Fibroblast of upper back skin (primary cell): ENCODE results near the gene HSD17B1.

Experiments used
- DNase-seq: peaks from one replicate; pipeline ENCODE4 v3.0.0-alpha.2; 2013

The HSD17B1 gene

GRCh38 chr17:42568341-42569111 lies 15.8 kb downstream of the HSD17B1 start:
- DNase-seq = no peak

- DNase-seq = no peak
Measured at GRCh38 chr17:42571435-42572225, 18.9 kb downstream of the HSD17B1 start.

DNA sequence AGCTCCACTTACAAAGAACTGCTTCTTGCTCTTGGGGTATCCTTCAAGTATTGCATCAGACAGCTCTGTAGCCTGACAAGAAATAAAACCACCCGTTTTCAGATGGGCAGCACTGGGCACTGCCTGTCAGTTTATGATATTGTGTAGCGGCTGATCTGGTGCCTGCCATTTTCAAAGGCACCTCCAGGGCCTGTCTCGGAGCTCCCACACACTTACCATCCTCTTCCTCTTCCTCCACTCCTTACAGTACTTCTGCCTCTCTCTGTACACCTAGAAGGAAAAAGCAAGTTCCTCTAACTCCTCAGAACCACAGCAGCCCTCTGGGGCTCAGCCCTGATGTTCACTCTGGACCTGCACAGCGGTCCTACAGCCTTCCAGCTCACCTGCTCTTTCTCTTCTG lies 20.4 kb downstream of the HSD17B1 start:
- no peak for DNase-seq

GRCh38 chr17:42574463-42574862 lies 21.7 kb downstream of the HSD17B1 start:
- DNase-seq = no peak

GRCh38 chr17:42577140-42577531 lies 24.4 kb downstream of the HSD17B1 start:
- DNase-seq = no peak

- peak; percentile 92 for DNase-seq
Measured at GRCh38 chr17:42577532-42578281, 25.0 kb downstream of the HSD17B1 start, which contains the start of gene PSMC3IP. Gene PSMC3IP, minus strand, starts transcription at chr17:42577729. Its CDS starts 43 bp downstream, at chr17:42577686.

DNA sequence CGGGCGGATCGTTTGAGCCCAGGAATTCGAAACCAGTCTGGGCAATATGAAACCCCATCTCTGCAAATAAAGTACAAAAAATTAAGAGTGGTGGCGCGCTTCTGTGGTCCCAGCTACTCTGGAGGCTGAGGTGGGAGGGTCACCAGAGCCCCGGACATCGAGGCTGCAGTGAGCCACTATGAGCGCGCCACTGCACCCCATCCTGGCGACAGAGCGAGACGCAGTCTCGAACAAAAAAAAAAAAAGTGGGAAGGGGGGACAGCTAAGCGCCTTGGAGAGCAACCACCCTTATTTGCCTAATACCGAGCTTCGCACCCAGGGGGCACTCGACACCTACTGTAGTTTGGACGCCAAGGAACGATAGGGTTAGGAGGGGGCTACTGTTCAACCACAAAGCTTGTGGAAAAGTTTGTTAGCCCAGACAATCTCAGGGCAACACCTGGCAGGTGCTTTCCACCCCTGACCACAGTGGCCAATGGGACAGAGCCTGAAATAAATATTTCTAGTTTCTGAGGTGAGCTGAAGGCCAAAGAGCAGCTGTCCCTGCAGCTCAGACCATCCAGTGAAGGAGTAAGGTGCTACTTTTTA lies 25.7 kb downstream of the HSD17B1 start:
- peak; percentile 71 for DNase-seq

- no peak for DNase-seq
Measured at GRCh38 chr17:42579794-42580551, 27.2 kb downstream of the HSD17B1 start.

DNA sequence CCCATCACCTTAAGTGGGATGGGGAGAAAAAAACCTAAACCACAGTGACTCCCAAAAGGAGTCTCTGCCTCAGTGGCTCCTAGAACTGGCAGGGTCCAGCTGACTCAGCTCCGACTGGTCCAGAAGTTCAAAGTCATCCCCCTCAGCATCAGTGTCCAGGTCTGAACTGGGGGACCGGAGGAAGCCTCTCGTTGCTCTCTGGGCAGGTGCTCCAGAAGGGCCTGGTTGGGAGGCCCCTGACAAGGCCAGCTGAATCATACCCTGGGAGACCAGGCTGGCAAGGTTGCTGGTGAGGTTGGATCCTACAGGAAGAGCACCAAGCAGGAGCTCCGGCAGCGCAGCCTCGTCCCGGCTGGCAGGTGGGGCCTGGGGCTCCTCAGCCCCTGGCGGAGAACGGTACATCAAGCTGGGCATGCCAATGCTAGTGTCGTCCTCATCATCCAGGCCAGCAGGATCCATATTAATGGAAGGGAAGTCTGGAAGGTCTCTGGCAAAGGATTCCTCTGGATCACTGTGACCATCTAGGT lies 29.1 kb downstream of the HSD17B1 start:
- DNase-seq = no peak

- DNase-seq = no peak
Measured at GRCh38 chr17:42584880-42585279, 32.2 kb downstream of the HSD17B1 start.

DNA sequence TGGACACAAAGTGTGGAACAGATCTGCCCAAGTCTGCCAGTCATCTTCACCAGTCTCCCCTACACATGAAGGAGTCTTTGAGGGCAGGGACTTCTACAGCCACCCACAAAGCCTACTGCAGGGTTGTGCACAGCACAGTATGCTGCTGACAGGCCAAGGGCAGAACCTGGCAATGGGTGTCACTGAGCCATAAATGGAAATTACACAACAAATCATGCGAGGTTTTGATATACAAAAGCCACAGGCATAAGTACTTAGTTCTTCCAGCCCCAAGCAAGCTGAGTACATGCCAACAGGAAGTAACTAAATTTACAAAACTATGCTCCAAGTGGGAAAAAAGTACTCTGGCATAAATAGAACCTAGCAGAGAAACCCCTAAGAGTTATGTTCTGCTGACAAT lies 32.6 kb downstream of the HSD17B1 start:
- no peak for DNase-seq

DNA sequence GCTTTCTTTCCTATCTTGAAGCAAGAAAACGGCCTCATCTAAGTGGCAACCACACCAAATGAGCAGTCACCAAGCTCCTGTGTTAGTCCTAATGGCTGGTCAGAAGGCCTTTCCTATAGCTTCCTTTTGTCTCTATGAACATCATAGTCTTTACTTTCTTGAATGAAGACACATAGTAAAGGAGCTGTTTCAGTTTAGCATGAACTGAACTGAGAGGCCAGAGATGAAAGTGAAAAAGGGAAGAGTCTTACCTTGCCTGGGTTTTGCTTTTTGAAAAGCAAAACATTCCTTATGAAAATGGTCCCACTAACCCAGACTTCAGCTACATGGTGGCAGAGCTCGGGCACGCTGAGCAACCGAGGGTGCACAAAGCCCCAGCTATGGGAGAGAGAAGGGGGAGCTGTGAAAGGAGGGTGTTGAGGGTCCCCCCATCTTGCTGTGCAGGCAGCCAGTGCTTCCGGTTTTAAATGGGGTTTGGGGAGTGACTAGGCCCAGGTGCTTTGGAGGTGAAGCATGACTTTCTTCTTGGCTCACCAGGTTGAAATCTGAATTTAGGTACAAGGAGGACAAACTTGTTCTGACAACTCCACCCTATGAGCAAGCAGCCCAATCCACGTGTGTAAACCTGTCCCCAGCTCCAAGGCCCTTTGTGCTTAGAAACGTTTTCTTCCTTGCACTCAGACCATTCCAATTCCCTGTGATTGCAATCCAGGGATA lies 33.9 kb downstream of the HSD17B1 start:
- no peak for DNase-seq

DNA sequence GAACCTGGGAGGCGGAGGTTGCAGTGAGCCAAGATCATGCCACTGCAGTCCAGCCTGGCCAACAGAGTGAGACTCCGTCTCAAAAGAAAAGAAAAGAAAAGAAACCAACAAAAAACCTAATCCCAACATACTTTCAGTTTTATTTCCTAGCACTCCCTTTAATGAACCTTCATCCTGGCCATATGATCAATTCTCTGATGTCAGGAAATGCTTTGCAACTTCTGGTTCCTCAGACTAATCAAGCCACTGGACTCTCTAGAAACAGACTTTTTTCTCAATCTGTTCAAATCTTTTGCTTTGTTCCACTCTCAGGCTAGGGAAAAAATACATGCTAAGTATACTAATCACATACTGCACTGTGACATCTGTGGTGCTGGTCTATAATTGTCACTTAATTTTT lies 38.2 kb downstream of the HSD17B1 start:
- no peak for DNase-seq

DNA sequence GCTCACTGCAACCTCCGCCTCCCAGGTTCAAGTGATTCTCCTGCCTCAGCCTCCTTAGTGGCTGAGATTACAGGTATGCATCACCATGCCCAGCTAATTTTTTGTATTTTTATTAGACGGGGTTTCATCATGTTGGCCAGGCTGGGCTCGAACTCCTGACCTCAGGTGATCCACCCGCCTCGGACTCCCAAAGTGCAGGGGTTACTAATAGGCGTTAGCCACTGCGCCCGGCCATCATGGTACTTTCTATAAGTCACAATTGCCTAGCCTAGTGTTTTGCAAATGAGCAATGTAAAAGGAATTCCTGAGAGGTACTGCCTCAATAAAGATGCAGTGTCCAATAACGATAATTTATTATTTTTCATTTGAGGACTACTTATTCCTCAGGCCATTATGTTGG lies 38.7 kb downstream of the HSD17B1 start:
- DNase-seq = no peak

GRCh38 chr17:42596386-42596785 lies 43.7 kb downstream of the HSD17B1 start:
- DNase-seq = no peak

DNA sequence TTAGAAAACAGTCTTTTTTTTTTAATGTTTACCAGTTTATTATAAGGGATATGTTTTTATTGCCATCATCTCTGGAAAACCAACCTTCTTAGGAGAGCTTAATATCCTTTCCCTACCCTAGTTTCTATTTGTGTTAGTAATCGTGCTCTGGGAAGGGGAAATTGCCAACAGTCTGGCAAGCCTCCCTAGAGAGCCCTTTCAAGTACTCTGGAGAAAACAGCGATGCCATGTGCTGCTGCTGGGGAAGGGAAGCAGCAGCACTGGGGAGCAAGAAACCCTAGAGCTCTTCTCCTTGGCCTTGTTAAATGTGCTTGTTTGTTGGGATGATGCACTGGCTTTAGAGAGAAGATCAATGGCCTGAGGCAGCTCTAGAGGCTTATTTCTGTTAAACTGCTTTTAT lies 46.2 kb downstream of the HSD17B1 start:
- DNase-seq = no peak

DNA sequence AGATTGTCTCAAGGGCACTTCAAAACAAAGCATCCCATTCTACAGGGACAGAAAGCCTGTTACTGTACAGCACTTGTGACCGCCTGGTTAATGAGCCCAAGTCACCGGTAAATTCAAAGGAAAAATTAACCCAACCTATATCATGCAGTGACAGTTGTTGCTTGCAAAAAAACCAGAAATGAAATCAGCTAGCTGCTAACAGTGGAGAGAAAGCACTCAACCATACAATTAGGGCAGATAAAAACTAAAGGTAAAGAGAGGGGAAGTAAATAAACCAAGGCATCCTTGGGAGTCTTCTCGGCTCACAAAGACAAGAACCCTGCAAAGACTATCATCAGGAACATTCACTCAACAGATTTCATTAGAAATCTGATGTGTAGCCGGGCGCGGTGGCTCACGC lies 50.6 kb downstream of the HSD17B1 start:
- no peak for DNase-seq
